K562 (cell line): ENCODE results near the gene R3HDM2. TPM values are rescaled to one million over a fixed set of nuclear protein-coding genes. Genes with fewer than 3 reads are reported as not detected.

Experiments
- ATAC-seq: fragments of 200-7000 bp; cut with Tn5 transposase; 3 replicates; pipeline ENCODE4 v1.9.1; 2020; ENCODE audit warnings: moderate library complexity
- BruUV-seq: library from RNA; stranded (reverse); fragments of 400-500 nt; replicated peaks from 2 replicates; lab custom pipeline; 2021; lab: Mats Ljungman, UMichigan
- CTCF ChIA-PET: fragments of 300-600 bp; formaldehyde crosslinking; extraction: SDS; loops from one replicate; lab custom pipeline; 2021; ENCODE audit warnings: low intra/inter-chr PET ratio; lab: Yijun Ruan, JAX
- POLR2A ChIA-PET: fragments of 300-600, 350-650 bp; sonication (Branson Sonifier 250); formaldehyde crosslinking; extraction: SDS; loops from one replicate; lab custom pipeline; 2021; ENCODE audit warnings: antibody characterized with exemption, inconsistent platforms; lab: Yijun Ruan, JAX
- DNase-seq, 4 experiments: peaks; one replicate each; pipeline versions ENCODE4 v3.0.0 to v3.0.0-alpha.2; 2011 to 2018; ENCODE audit warnings: low spot score in 3 of 4, mixed read lengths in 3 of 4; ENCODE audit errors: extremely low read depth in 1 of 4
- FAIRE-seq: peaks from 2 replicates; lab custom pipeline; 2011; peaks lifted over from hg19 to GRCh38; lab: Jason Lieb, UNC
- H2AFZ ChIP-seq: 2 replicates; pipeline ENCODE4 v1.6.0; 2011; ENCODE audit warnings: low read depth, low read length, control low read depth, inconsistent platforms
- H3K27ac ChIP-seq: fragments of 200-600 bp; 3 replicates; pipeline ENCODE4 v1.8.0; 2011; ENCODE audit warnings: low read depth, mild to moderate bottlenecking, control low read depth, inconsistent platforms, low read length, moderate library complexity, mixed read lengths; ENCODE audit errors: extremely low read depth
- H3K27me3 ChIP-seq, 2 experiments: fragments of 300-600 bp in 1 of 2; 2 replicates in 1 of 2; 3 replicates in 1 of 2; pipeline versions ENCODE4 v1.6.0 to v1.8.0; 2011; ENCODE audit warnings: inconsistent platforms in 2 of 2, low read length in 2 of 2, mild to moderate bottlenecking in 1 of 2, mixed read lengths in 1 of 2, moderate library complexity in 1 of 2; ENCODE audit not compliant: control insufficient read depth in 2 of 2, insufficient read depth in 2 of 2
- H3K36me3 ChIP-seq: fragments of 300-600 bp; 3 replicates; pipeline ENCODE4 v1.8.0; 2011; ENCODE audit warnings: mild to moderate bottlenecking, low read length, inconsistent platforms; ENCODE audit not compliant: control insufficient read depth, insufficient read depth
- H3K4me1 ChIP-seq, 2 experiments: fragments of 200-600 bp in 1 of 2; replicated peaks in 1 of 2; 2 replicates in 1 of 2; 3 replicates in 1 of 2; pipeline versions ENCODE4 v1.5.1 to v1.8.0; 2011; ENCODE audit warnings: inconsistent platforms in 2 of 2, low read length in 2 of 2, mild to moderate bottlenecking in 1 of 2, mixed read lengths in 1 of 2, moderate library complexity in 1 of 2; ENCODE audit not compliant: control insufficient read depth in 2 of 2, insufficient read depth in 2 of 2
- H3K4me2 ChIP-seq: 2 replicates; pipeline ENCODE4 v1.6.1; 2011; ENCODE audit warnings: low read length, control low read depth, inconsistent platforms, mixed read lengths; ENCODE audit not compliant: insufficient read depth
- H3K4me3 ChIP-seq: fragments of 200-600 bp; sonication (generic), shearing (Covaris generic); 2 replicates; pipeline ENCODE4 v1.5.1; 2016; ENCODE audit warnings: control low read depth, inconsistent platforms
- H3K79me2 ChIP-seq: fragments of 200-600 bp; 3 replicates; pipeline ENCODE4 v1.8.0; 2011; ENCODE audit warnings: low read length, inconsistent platforms; ENCODE audit not compliant: control insufficient read depth, insufficient read depth
- H3K9ac ChIP-seq, 2 experiments: 2 replicates each; pipeline versions ENCODE4 v1.6.0 to v1.6.1; 2011; ENCODE audit warnings: low read depth in 2 of 2, low read length in 2 of 2, control low read depth in 1 of 2, inconsistent platforms in 1 of 2, mild to moderate bottlenecking in 1 of 2, mixed read lengths in 1 of 2; ENCODE audit not compliant: insufficient read depth in 1 of 2
- H3K9me1 ChIP-seq: one replicate; pipeline ENCODE4 v1.6.0; 2011; ENCODE audit warnings: inconsistent platforms, mild to moderate bottlenecking, low read length, moderate library complexity; ENCODE audit not compliant: control insufficient read depth, insufficient read depth
- H3K9me3 ChIP-seq: replicated peaks from 2 replicates; pipeline ENCODE4 v1.5.1; 2011; ENCODE audit warnings: low read depth, low read length, inconsistent platforms; ENCODE audit not compliant: control insufficient read depth, insufficient read depth
- H4K20me1 ChIP-seq: replicated peaks from 2 replicates; pipeline ENCODE4 v1.6.1; 2011; ENCODE audit warnings: low read length, inconsistent platforms, mixed read lengths; ENCODE audit not compliant: control insufficient read depth, insufficient read depth
- ETS2 ChIP-seq: IDR thresholded peaks from 2 replicates; pipeline ENCODE4 v1.6.1; 2016; ENCODE audit warnings: borderline replicate concordance, missing genetic modification characterization, mild to moderate bottlenecking, moderate library complexity, missing compliant biosample characterization; ENCODE audit not compliant: poor library complexity, severe bottlenecking
- MAX ChIP-seq: sonication (generic); formaldehyde crosslinking; IDR thresholded peaks from 2 replicates; pipeline ENCODE4 v1.9.0; 2022; ENCODE audit warnings: mild to moderate bottlenecking, missing genetic modification reagents
- PHF20 ChIP-seq: fragments of 450-650 bp; IDR thresholded peaks from 2 replicates; pipeline ENCODE4 v1.6.1; 2018; ENCODE audit not compliant: partially characterized antibody
- ZNF707 ChIP-seq: fragments of 250-450 bp; sonication (Bioruptor Pico); conservative IDR thresholded peaks from 2 replicates; pipeline ENCODE4 v1.8.0; 2022; ENCODE audit warnings: inconsistent platforms, mild to moderate bottlenecking, moderate library complexity
- WGBS: fragments of 100-300 bp; shearing (Covaris generic); methylation state at CpG from one replicate; pipeline ENCODE4 v1.1.6; 2016; ENCODE audit warnings: low coverage, mixed read lengths; ENCODE audit not compliant: insufficient coverage; ENCODE audit errors: missing lambda C conversion rate; 5-methylcytosine and 5-hydroxymethylcytosine counted together
- in situ Hi-C: fragments of 300-500 bp; cut with MboI; formaldehyde crosslinking; loops from 4 replicates; pipeline ENCODE4 v1.15.0; 2018; ENCODE audit warnings: inconsistent platforms, mixed read lengths
- intact Hi-C: fragments of 100-400 bp; cut with micrococcal nuclease; formaldehyde crosslinking; loops from 2 replicates; pipeline ENCODE4 v1.14.2; 2022
- polyA plus RNA-seq, 8 experiments: library from polyadenylated mRNA; depleted of rRNA in 4 of 8; stranded (reverse) in 5 of 8; unstranded in 3 of 8; fragments of >200 nt; fragmentation: Nextera tagmentation in 2 of 8; fragmentation: Illumina TruSeq in 1 of 8; extraction: Ambion mirVana in 2 of 8; extraction: Trizol in 1 of 8; gene quantifications; 2 replicates each; pipeline versions ENCODE4 v1.2.1 to v1.2.3, GENCODE V29; 2011 to 2014; ENCODE audit warnings: inconsistent platforms in 1 of 8, missing spikeins in 1 of 8
- total RNA-seq, 7 experiments: library from RNA; depleted of rRNA in 6 of 7; stranded (reverse); fragments of >200 nt in 6 of 7; fragmentation: Illumina TruSeq in 2 of 7; extraction: Trizol in 2 of 7; gene quantifications; 2 replicates each; pipeline versions ENCODE4 v1.2.1 to v1.2.3, GENCODE V29; 2011 to 2021; ENCODE audit warnings: low replicate concordance in 1 of 7

R3HDM2 gene
- total and polyA plus RNA-seq, 9 of the 15 experiments (the other 6 are each of a cell fraction or from before 2014, with no cell fraction given), result 3.3 to 18.8 (median 9.0) TPM

- CTCF ChIA-PET, result interaction anchor here (1.1 kb wide), 1 partner anchor 31 kb away, joined by 5 read pairs; no protein-coding TSS in a partner anchor
Measured at GRCh38 chr12:57207731-57208630, 222.9 kb downstream of the R3HDM2 start.

GRCh38 chr12:57205931-57206330, 224.9 kb downstream of the R3HDM2 start:
- no peak for TF ChIP-seq ETS2
- TF ChIP-seq MAX, result peak; percentile 38; the same call in 1 of the 2 replicates
- BruUV-seq, result no TSS peak
- 1% methylated on average over 6 of the region's 7 CpGs for WGBS
- CTCF ChIA-PET, result interaction anchor here (0.6 kb wide), 1 partner anchor 34 kb away, joined by 3 read pairs; no protein-coding TSS in a partner anchor
- peaks cover 42 to 89% of the 10 kb centered on the region in 2 experiments; a peak in 4 of 5 replicates for H3K27me3 ChIP-seq
- H4K20me1 ChIP-seq, result peaks cover 13% of the 10 kb centered on the region
- POLR2A ChIA-PET, result interaction anchor here (0.6 to 1.6 kb wide), 4 partner anchors 16 to 65 kb away, joined by 3 to 6 read pairs (median 4); no protein-coding TSS in a partner anchor
- no peak overlapping the region for H2AFZ ChIP-seq
- H3K4me2 ChIP-seq, result no peak overlapping the region
- no peak overlapping the region for H3K4me3 ChIP-seq
- in situ Hi-C loops (loop anchor here (5.0 kb wide), 1 partner anchor 36 kb away; no protein-coding TSS in a partner anchor), intact Hi-C loops (no loop called here)
- H3K9me1 ChIP-seq, result peaks cover 2% of the 10 kb centered on the region
- ATAC-seq (no peak), FAIRE-seq (no peak), DNase-seq (no peak)
- no peaks in the 10 kb centered on the region for H3K36me3 ChIP-seq
- no peak overlapping the region; the same call in 2 of the 3 replicates for H3K27ac ChIP-seq
- no peaks in the 10 kb centered on the region for H3K9me3 ChIP-seq
- peaks cover 0 to 42% of the 10 kb centered on the region in 2 experiments; a peak in 2 of 5 replicates for H3K4me1 ChIP-seq
- 0 out of 4 replicates have a peak overlapping the region, but pooled peaks of 1 of the 2 experiments have one; percentile 31 for H3K9ac ChIP-seq
- no peaks in the 10 kb centered on the region for H3K79me2 ChIP-seq

More at GRCh38 chr12:57207731-57208630, 222.9 kb downstream of the R3HDM2 start:
- Histone ChIP-seq H3K27ac (no peak overlapping the region), H3K9me3 (no peaks in the 10 kb centered on the region), H3K79me2 (no peaks in the 10 kb centered on the region), H3K9me1 (peaks cover 2% of the 10 kb centered on the region), H3K36me3 (no peaks in the 10 kb centered on the region), H3K9ac (no peak overlapping the region), H3K27me3 (peaks cover 31 to 85% of the 10 kb centered on the region in 2 experiments; a peak in 4 of 5 replicates), H4K20me1 (peaks cover 13% of the 10 kb centered on the region), H2AFZ (no peak overlapping the region), H3K4me3 (no peak overlapping the region), H3K4me2 (no peak overlapping the region), H3K4me1 (peaks cover 0 to 50% of the 10 kb centered on the region in 2 experiments; a peak in 2 of 5 replicates)
- 20% methylated on average over 28 of the region's 29 CpGs for WGBS
- FAIRE-seq (no peak), DNase-seq (no peak), ATAC-seq (no peak)
- POLR2A ChIA-PET, result interaction anchor here (0.8 to 1.6 kb wide), 3 partner anchors 11 to 23 kb away, joined by 3 to 6 read pairs (median 3); no protein-coding TSS in a partner anchor
- in situ Hi-C loops, result loop anchor here (5.0 kb wide), 1 partner anchor 34 kb away; no protein-coding TSS in a partner anchor
- intact Hi-C loops, result no loop called here
- TF ChIP-seq ZNF707 (CRISPR knock-in tag) (no peak), PHF20 (no peak)
- BruUV-seq, result no TSS peak
